OCI-LY7 (cell line): Measurements from ENCODE around the gene VWC2L. TPM values are rescaled to one million over a fixed set of nuclear protein-coding genes. Genes with fewer than 3 reads are reported as not detected.

Source experiments
- BruUV-seq: library from RNA; stranded (reverse); fragments of 400-500 nt; replicated peaks from 2 replicates; lab custom pipeline; 2021; lab: Mats Ljungman, UMichigan
- CTCF ChIA-PET: fragments of 300-600 bp; sonication (Branson Sonifier 250); formaldehyde crosslinking; loops from one replicate; lab custom pipeline; 2022; ENCODE audit warnings: antibody characterized with exemption; ENCODE audit not compliant: unreplicated experiment; lab: Charles Lee
- POLR2A ChIA-PET: fragments of 300-600 bp; sonication (Branson Sonifier 250); formaldehyde crosslinking; loops from one replicate; lab custom pipeline; 2022; ENCODE audit warnings: antibody characterized with exemption; lab: Charles Lee
- DNase-seq: peaks from one replicate; pipeline ENCODE4 v3.0.0-alpha.2; 2015; ENCODE audit warnings: low spot score
- H2AFZ ChIP-seq: fragments of 200-600 bp; sonication (generic), shearing (Covaris generic); 2 replicates; pipeline ENCODE4 v1.6.1; 2014; ENCODE audit warnings: mild to moderate bottlenecking, antibody characterized with exemption, low read length, moderate library complexity
- H3K27ac ChIP-seq: fragments of 200-600 bp; sonication (generic); 2 replicates; pipeline ENCODE4 v1.5.1; 2014; ENCODE audit warnings: mixed run types, low read depth, mild to moderate bottlenecking, moderate library complexity, low read length, inconsistent platforms; ENCODE audit not compliant: poor library complexity, severe bottlenecking
- H3K36me3 ChIP-seq: fragments of 200-600 bp; sonication (generic); 2 replicates; pipeline ENCODE4 v1.6.1; 2014; ENCODE audit warnings: mild to moderate bottlenecking, antibody characterized with exemption, low read length, moderate library complexity, mixed read lengths; ENCODE audit not compliant: insufficient read depth
- H3K4me1 ChIP-seq: fragments of 200-600 bp; sonication (generic); 2 replicates; pipeline ENCODE4 v1.5.1; 2014; ENCODE audit warnings: mild to moderate bottlenecking, low read length; ENCODE audit not compliant: insufficient read depth, poor library complexity, severe bottlenecking
- H3K4me2 ChIP-seq: fragments of 200-600 bp; sonication (generic); 2 replicates; pipeline ENCODE4 v1.6.1; 2014; ENCODE audit warnings: mild to moderate bottlenecking, low read length
- H3K4me3 ChIP-seq: fragments of 200-600 bp; sonication (generic); 2 replicates; pipeline ENCODE4 v1.5.1; 2014; ENCODE audit warnings: mild to moderate bottlenecking, low read depth, low read length; ENCODE audit not compliant: poor library complexity, severe bottlenecking
- H3K79me2 ChIP-seq: fragments of 200-600 bp; sonication (generic); 2 replicates; pipeline ENCODE4 v1.6.1; 2016; ENCODE audit warnings: low read depth, mild to moderate bottlenecking, low read length, moderate library complexity, mixed read lengths; ENCODE audit not compliant: insufficient read depth
- H3K9me2 ChIP-seq: fragments of 200-600 bp; sonication (generic); 2 replicates; pipeline ENCODE4 v1.6.1; 2016; ENCODE audit warnings: mild to moderate bottlenecking, low read length, mixed read lengths; ENCODE audit not compliant: insufficient read depth
- H3K9me3 ChIP-seq: fragments of 200-600 bp; sonication (generic); 2 replicates; pipeline ENCODE4 v1.6.1; 2014; ENCODE audit warnings: mild to moderate bottlenecking, mixed run types, low read length, mixed read lengths
- H4K20me1 ChIP-seq: fragments of 200-600 bp; sonication (generic); 2 replicates; pipeline ENCODE4 v1.6.1; 2014; ENCODE audit warnings: mild to moderate bottlenecking, antibody characterized with exemption, low read length, moderate library complexity, mixed read lengths; ENCODE audit not compliant: insufficient read depth
- CTCF ChIP-seq: fragments of 200-600 bp; sonication (generic); conservative IDR thresholded peaks from 2 replicates; pipeline ENCODE4 v1.5.1; 2014; ENCODE audit warnings: mild to moderate bottlenecking, antibody characterized with exemption, low read length, moderate library complexity, mixed read lengths
- EZH2phosphoT487 ChIP-seq: fragments of 200-600 bp; sonication (generic); IDR thresholded peaks from 2 replicates; pipeline ENCODE4 v1.6.1; 2018; ENCODE audit warnings: low read depth, borderline replicate concordance, mild to moderate bottlenecking, mixed run types, antibody characterized with exemption, low read length, moderate library complexity, mixed read lengths
- intact Hi-C: fragments of 100-400 bp; cut with micrococcal nuclease; formaldehyde crosslinking; loops from one replicate; pipeline ENCODE4 v1.10.0; 2022; ENCODE audit not compliant: unreplicated experiment
- total RNA-seq, 2 experiments: library from RNA; depleted of rRNA in 1 of 2; stranded (reverse); fragments of >200 nt in 1 of 2; shearing (Covaris generic) in 1 of 2; gene quantifications; 2 replicates each; pipeline ENCODE4 v1.2.3, GENCODE V29; 2014 to 2022

The VWC2L gene
- total RNA-seq, 2 experiments from 2014 or later: not detected

- Histone ChIP-seq H3K4me3 (no peak overlapping the region), H3K9me2 (no peaks in the 10 kb centered on the region), H3K36me3 (no peaks in the 10 kb centered on the region), H3K4me2 (no peak overlapping the region), H4K20me1 (no peaks in the 10 kb centered on the region), H3K4me1 (no peaks in the 10 kb centered on the region), H3K9me3 (no peaks in the 10 kb centered on the region), H3K27ac (no peak overlapping the region), H2AFZ (no peak overlapping the region), H3K79me2 (no peaks in the 10 kb centered on the region)
- no peak for DNase-seq
- TF ChIP-seq CTCF: no peak
- no peak for TF ChIP-seq EZH2phosphoT487
- ChIA-PET CTCF (no interaction called here), POLR2A (interaction anchor here (0.7 kb wide), 1 partner anchor 1255 kb away, joined by 3 read pairs; no protein-coding TSS in a partner anchor)
- intact Hi-C loops: no loop called here
- BruUV-seq: no TSS peak
Measured at GRCh38 chr2:214536625-214537024, 125.8 kb downstream of the VWC2L start.

GRCh38 chr2:214537929-214538328 is 127.1 kb downstream of the VWC2L start:
- POLR2A ChIA-PET: no interaction called here
- Histone ChIP-seq H3K4me3 (no peak overlapping the region), H2AFZ (no peak overlapping the region), H3K4me2 (no peak overlapping the region), H3K79me2 (no peaks in the 10 kb centered on the region), H3K4me1 (no peaks in the 10 kb centered on the region), H3K36me3 (no peaks in the 10 kb centered on the region), H4K20me1 (no peaks in the 10 kb centered on the region), H3K27ac (no peak overlapping the region), H3K9me3 (no peaks in the 10 kb centered on the region), H3K9me2 (no peaks in the 10 kb centered on the region)
- BruUV-seq: no TSS peak
- CTCF ChIA-PET: no interaction called here
- TF ChIP-seq EZH2phosphoT487: no peak
- no peak for TF ChIP-seq CTCF
- intact Hi-C loops: no loop called here
- no peak for DNase-seq

- no TSS peak for BruUV-seq
- H3K9me3 ChIP-seq: no peaks in the 10 kb centered on the region
- H3K4me1 ChIP-seq: no peaks in the 10 kb centered on the region
- CTCF ChIA-PET: no interaction called here
- no peak for DNase-seq
- intact Hi-C loops: no loop called here
- TF ChIP-seq CTCF (no peak), EZH2phosphoT487 (no peak)
- no peaks in the 10 kb centered on the region for H4K20me1 ChIP-seq
- H2AFZ ChIP-seq: no peak overlapping the region
- POLR2A ChIA-PET: interaction anchor here (0.6 to 1.2 kb wide), 2 partner anchors 10 to 17 kb away, joined by 3 to 6 read pairs; no protein-coding TSS in a partner anchor
- no peaks in the 10 kb centered on the region for H3K79me2 ChIP-seq
- no peaks in the 10 kb centered on the region for H3K9me2 ChIP-seq
- H3K4me3 ChIP-seq: no peak overlapping the region
- H3K27ac ChIP-seq: no peak overlapping the region
- no peaks in the 10 kb centered on the region for H3K36me3 ChIP-seq
- H3K4me2 ChIP-seq: no peak overlapping the region
Measured at GRCh38 chr2:214542295-214542694, 131.4 kb downstream of the VWC2L start.
